WTC11 (cell line): Measurements from ENCODE around the gene ZMYND8. TPM values are rescaled to one million over a fixed set of nuclear protein-coding genes. Genes with fewer than 3 reads are reported as not detected.

Experiments
- ATAC-seq: fragments of 200-7000 bp; cut with Tn5 transposase; 2 replicates; pipeline ENCODE4 v1.10.0; 2021; ENCODE audit warnings: mild to moderate bottlenecking, moderate library complexity
- CTCF ChIA-PET: fragments of 300-600 bp; sonication (Branson Sonifier 250); formaldehyde crosslinking; loops from one replicate; lab custom pipeline; 2021; ENCODE audit warnings: antibody characterized with exemption; lab: Charles Lee
- POLR2A ChIA-PET: fragments of 350-600 bp; sonication (Branson Sonifier 250); formaldehyde crosslinking; loops from one replicate; lab custom pipeline; 2021; ENCODE audit warnings: antibody characterized with exemption; lab: Charles Lee
- DNase-seq: peaks from one replicate; pipeline ENCODE4 v3.0.0; 2021; ENCODE audit warnings: low spot score
- H3K27ac Mint-ChIP-seq: 2 replicates; pipeline ENCODE4 v1.8.0; 2021; ENCODE audit warnings: mixed read lengths
- H3K27me3 Mint-ChIP-seq: 2 replicates; pipeline ENCODE4 v1.8.0; 2021; ENCODE audit warnings: low read depth, mild to moderate bottlenecking, moderate library complexity, mixed read lengths
- H3K36me3 Mint-ChIP-seq: 2 replicates; pipeline ENCODE4 v1.8.0; 2021; ENCODE audit warnings: mixed read lengths
- H3K4me1 Mint-ChIP-seq: 2 replicates; pipeline ENCODE4 v1.8.0; 2022; ENCODE audit warnings: mixed read lengths
- H3K4me3 Mint-ChIP-seq: 2 replicates; pipeline ENCODE4 v1.8.0; 2021; ENCODE audit warnings: mild to moderate bottlenecking, moderate library complexity, mixed read lengths
- H3K9me3 Mint-ChIP-seq: 2 replicates; pipeline ENCODE4 v1.8.0; 2021; ENCODE audit warnings: mixed read lengths
- CREM ChIP-seq: sonication (generic); formaldehyde crosslinking; IDR thresholded peaks from 2 replicates; pipeline ENCODE4 v1.8.1; 2022; ENCODE audit warnings: mild to moderate bottlenecking, missing genetic modification reagents, moderate library complexity
- GABPB1 ChIP-seq: sonication (generic); formaldehyde crosslinking; IDR thresholded peaks from 2 replicates; pipeline ENCODE4 v1.8.1; 2023; ENCODE audit warnings: mild to moderate bottlenecking, missing genetic modification reagents
- HMGA2 ChIP-seq: fragments of 250-450 bp; sonication (Bioruptor Pico); IDR thresholded peaks from 2 replicates; pipeline ENCODE4 v1.4.0; 2021; ENCODE audit warnings: mild to moderate bottlenecking, moderate library complexity
- JUN ChIP-seq: sonication (generic); formaldehyde crosslinking; IDR thresholded peaks from 2 replicates; pipeline ENCODE4 v1.8.0; 2023; ENCODE audit warnings: mild to moderate bottlenecking, missing genetic modification reagents
- MYBL2 ChIP-seq: sonication (generic); formaldehyde crosslinking; IDR thresholded peaks from 2 replicates; pipeline ENCODE4 v1.8.1; 2023; ENCODE audit warnings: mild to moderate bottlenecking, moderate library complexity, missing genetic modification reagents
- NFATC4 ChIP-seq: fragments of 250-450 bp; sonication (Bioruptor Pico); IDR thresholded peaks from 2 replicates; pipeline ENCODE4 v1.9.0; 2021; ENCODE audit warnings: mild to moderate bottlenecking
- NFE2L1 ChIP-seq: sonication (generic); formaldehyde crosslinking; IDR thresholded peaks from 2 replicates; pipeline ENCODE4 v1.8.1; 2023; ENCODE audit warnings: missing genetic modification reagents
- SP1 ChIP-seq: sonication (generic); formaldehyde crosslinking; conservative IDR thresholded peaks from 2 replicates; pipeline ENCODE4 v1.8.1; 2022; ENCODE audit warnings: missing genetic modification reagents
- ZNF317 ChIP-seq: sonication (generic); formaldehyde crosslinking; IDR thresholded peaks from 2 replicates; pipeline ENCODE4 v1.8.1; 2023; ENCODE audit warnings: low read depth, mild to moderate bottlenecking, moderate library complexity, missing genetic modification reagents, borderline replicate concordance
- total RNA-seq: library from RNA; stranded (reverse); gene quantifications from 3 replicates; pipeline ENCODE4 v1.2.3, GENCODE V29; 2021
- TF ChIP-seq, protein P1 (sequence below): fragments of 250-450 bp; sonication (Bioruptor Pico); IDR thresholded peaks from 2 replicates; pipeline ENCODE4 v1.9.0; 2021; ENCODE audit warnings: moderate library complexity, mild to moderate bottlenecking, inconsistent platforms, borderline replicate concordance
- TF ChIP-seq, protein P2 (sequence below): sonication (generic); formaldehyde crosslinking; IDR thresholded peaks from 2 replicates; pipeline ENCODE4 v1.8.0; 2023; ENCODE audit warnings: mild to moderate bottlenecking, missing genetic modification reagents
- TF ChIP-seq, protein P3 (sequence below): fragments of 250-450 bp; sonication (Bioruptor Pico); IDR thresholded peaks from 2 replicates; pipeline ENCODE4 v1.9.0; 2021; ENCODE audit warnings: mild to moderate bottlenecking
- TF ChIP-seq, protein P4 (sequence below): sonication (generic); formaldehyde crosslinking; IDR thresholded peaks from 2 replicates; pipeline ENCODE4 v1.8.1; 2023; ENCODE audit warnings: mild to moderate bottlenecking, missing genetic modification reagents
- TF ChIP-seq, protein P5 (sequence below): fragments of 250-450 bp; sonication (Bioruptor Pico); IDR thresholded peaks from 2 replicates; pipeline ENCODE4 v1.9.0; 2021; ENCODE audit warnings: mild to moderate bottlenecking, borderline replicate concordance
- TF ChIP-seq, protein P6 (sequence below): sonication (generic); formaldehyde crosslinking; IDR thresholded peaks from 2 replicates; pipeline ENCODE4 v1.8.1; 2022; ENCODE audit warnings: low read depth, missing genetic modification reagents, borderline replicate concordance

Gene ZMYND8
- total RNA-seq, 1 experiment from 2014 or later: 114 TPM

DNA sequence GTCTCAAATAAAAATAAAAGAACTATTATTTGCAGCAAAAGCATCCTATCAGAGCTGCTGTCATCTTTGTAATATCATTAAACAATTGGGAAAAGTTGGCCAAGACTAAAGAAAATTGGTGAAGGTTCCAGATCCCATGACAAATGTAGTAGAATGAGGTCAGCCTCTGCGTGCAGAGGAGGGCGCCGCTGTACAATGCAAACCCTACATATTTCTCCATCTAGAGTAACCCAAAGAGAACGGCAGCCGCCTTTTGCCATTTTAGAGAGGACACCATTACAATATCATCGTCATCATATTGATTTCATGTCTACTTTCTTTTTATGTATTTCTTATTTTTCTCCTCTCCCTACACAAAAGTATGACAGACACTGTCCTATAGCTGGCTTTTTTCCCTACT lies 59.5 kb downstream of the ZMYND8 start:
- no peaks in the 10 kb centered on the region for H3K27me3 Mint-ChIP-seq
- peak overlapping the region; percentile 80 for H3K27ac Mint-ChIP-seq
- ATAC-seq (peak; percentile 55), DNase-seq (no peak)
- H3K36me3 Mint-ChIP-seq: peaks cover 76% of the 10 kb centered on the region
- TF ChIP-seq, protein P1, sequence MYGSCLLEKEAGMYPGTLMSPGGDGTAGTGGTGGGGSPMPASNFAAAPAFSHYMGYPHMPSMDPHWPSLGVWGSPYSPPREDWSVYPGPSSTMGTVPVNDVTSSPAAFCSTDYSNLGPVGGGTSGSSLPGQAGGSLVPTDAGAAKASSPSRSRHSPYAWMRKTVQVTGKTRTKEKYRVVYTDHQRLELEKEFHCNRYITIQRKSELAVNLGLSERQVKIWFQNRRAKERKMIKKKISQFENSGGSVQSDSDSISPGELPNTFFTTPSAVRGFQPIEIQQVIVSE (CRISPR knock-in tag): no peak
- TF ChIP-seq, protein P2, sequence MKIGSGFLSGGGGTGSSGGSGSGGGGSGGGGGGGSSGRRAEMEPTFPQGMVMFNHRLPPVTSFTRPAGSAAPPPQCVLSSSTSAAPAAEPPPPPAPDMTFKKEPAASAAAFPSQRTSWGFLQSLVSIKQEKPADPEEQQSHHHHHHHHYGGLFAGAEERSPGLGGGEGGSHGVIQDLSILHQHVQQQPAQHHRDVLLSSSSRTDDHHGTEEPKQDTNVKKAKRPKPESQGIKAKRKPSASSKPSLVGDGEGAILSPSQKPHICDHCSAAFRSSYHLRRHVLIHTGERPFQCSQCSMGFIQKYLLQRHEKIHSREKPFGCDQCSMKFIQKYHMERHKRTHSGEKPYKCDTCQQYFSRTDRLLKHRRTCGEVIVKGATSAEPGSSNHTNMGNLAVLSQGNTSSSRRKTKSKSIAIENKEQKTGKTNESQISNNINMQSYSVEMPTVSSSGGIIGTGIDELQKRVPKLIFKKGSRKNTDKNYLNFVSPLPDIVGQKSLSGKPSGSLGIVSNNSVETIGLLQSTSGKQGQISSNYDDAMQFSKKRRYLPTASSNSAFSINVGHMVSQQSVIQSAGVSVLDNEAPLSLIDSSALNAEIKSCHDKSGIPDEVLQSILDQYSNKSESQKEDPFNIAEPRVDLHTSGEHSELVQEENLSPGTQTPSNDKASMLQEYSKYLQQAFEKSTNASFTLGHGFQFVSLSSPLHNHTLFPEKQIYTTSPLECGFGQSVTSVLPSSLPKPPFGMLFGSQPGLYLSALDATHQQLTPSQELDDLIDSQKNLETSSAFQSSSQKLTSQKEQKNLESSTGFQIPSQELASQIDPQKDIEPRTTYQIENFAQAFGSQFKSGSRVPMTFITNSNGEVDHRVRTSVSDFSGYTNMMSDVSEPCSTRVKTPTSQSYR (CRISPR knock-in tag): no peak
- TF ChIP-seq NFE2L1 (no peak), JUN (CRISPR knock-in tag) (no peak), HMGA2 (CRISPR knock-in tag) (no peak), GABPB1 (CRISPR knock-in tag) (no peak), CREM (CRISPR knock-in tag) (no peak)
- TF ChIP-seq, protein P3, sequence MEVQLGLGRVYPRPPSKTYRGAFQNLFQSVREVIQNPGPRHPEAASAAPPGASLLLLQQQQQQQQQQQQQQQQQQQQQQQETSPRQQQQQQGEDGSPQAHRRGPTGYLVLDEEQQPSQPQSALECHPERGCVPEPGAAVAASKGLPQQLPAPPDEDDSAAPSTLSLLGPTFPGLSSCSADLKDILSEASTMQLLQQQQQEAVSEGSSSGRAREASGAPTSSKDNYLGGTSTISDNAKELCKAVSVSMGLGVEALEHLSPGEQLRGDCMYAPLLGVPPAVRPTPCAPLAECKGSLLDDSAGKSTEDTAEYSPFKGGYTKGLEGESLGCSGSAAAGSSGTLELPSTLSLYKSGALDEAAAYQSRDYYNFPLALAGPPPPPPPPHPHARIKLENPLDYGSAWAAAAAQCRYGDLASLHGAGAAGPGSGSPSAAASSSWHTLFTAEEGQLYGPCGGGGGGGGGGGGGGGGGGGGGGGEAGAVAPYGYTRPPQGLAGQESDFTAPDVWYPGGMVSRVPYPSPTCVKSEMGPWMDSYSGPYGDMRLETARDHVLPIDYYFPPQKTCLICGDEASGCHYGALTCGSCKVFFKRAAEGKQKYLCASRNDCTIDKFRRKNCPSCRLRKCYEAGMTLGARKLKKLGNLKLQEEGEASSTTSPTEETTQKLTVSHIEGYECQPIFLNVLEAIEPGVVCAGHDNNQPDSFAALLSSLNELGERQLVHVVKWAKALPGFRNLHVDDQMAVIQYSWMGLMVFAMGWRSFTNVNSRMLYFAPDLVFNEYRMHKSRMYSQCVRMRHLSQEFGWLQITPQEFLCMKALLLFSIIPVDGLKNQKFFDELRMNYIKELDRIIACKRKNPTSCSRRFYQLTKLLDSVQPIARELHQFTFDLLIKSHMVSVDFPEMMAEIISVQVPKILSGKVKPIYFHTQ: no peak
- H3K9me3 Mint-ChIP-seq: no peaks in the 10 kb centered on the region
- no peak overlapping the region for H3K4me3 Mint-ChIP-seq
- peaks cover 44% of the 10 kb centered on the region for H3K4me1 Mint-ChIP-seq
- ChIA-PET CTCF (interaction anchor here (0.8 to 3.8 kb wide), 5 partner anchors 22 to 87 kb away, joined by 3 to 24 read pairs (median 4); no protein-coding TSS in a partner anchor), POLR2A (interaction anchor here (1.2 kb wide), 1 partner anchor 51 kb away, joined by 3 read pairs; no protein-coding TSS in a partner anchor)

DNA sequence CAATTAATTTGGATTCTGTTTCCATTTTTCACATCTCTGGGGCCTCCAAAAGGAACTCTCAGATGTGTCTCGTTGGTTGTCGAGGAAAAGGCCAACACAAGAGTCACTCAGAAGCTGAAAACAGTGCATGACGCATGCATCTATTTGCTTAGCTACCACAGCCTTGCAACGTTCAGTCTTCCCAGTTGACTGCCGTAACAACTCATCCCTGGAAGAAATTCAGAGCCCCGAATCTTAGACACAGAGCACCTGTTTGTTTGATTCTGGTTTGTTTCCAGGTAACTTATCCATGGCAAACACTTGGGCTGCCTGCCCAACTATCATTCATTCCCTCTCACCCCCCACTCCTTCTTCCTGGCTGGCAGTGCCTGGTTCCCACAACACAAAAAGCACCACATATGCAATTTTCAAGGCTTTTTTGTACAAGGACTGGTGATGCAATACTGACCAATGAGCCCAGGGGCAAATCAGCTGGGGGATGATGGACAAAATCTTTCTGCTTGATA lies 60.5 kb downstream of the ZMYND8 start:
- DNase-seq: no peak
- Mint-ChIP-seq H3K27me3 (no peaks in the 10 kb centered on the region), H3K4me3 (no peak overlapping the region), H3K4me1 (peaks cover 42% of the 10 kb centered on the region), H3K27ac (peak overlapping the region; percentile 80), H3K9me3 (no peaks in the 10 kb centered on the region), H3K36me3 (peaks cover 78% of the 10 kb centered on the region)
- ChIA-PET POLR2A (no interaction called here), CTCF (interaction anchor here (3.0 kb wide), 1 partner anchor 88 kb away, joined by 24 read pairs; no protein-coding TSS in a partner anchor)
- no peak for TF ChIP-seq NFATC4
- TF ChIP-seq GABPB1 (CRISPR knock-in tag): no peak
- no peak for TF ChIP-seq ZNF317 (CRISPR knock-in tag)
- ATAC-seq: no peak

DNA sequence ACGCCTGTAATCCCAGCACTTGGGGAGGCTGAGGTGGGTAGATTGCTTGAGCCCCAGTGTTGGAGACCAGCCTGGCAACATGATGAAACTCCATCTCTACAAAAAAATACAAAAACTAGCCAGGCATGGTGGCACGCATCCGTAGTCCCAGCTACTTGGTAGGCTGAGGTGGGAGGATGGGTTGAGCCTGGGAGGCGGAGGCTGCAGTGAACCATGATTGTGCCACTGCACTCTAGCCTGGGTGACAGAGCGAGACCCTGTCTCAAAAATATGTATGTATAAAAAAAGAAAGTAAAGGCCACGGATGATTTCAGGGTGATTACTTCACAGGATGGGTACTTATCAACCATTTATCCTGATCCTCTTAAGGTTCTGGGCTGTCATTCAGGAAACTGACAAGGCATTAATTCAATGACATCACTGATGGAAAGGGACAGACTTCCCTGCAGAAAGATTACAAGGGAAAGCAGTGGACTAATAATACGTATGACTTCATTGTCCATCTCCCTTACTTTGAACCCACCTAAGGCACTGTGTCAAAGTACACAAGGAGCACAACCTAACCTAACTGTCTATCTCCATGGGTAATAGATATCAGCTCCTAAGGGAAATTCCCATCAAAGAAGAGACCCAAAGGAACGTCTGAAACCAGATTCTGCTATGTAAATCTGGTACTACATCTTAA lies 61.2 kb downstream of the ZMYND8 start:
- peaks cover 80% of the 10 kb centered on the region for H3K36me3 Mint-ChIP-seq
- TF ChIP-seq SP1 (no peak), MYBL2 (no peak)
- TF ChIP-seq, protein P4, sequence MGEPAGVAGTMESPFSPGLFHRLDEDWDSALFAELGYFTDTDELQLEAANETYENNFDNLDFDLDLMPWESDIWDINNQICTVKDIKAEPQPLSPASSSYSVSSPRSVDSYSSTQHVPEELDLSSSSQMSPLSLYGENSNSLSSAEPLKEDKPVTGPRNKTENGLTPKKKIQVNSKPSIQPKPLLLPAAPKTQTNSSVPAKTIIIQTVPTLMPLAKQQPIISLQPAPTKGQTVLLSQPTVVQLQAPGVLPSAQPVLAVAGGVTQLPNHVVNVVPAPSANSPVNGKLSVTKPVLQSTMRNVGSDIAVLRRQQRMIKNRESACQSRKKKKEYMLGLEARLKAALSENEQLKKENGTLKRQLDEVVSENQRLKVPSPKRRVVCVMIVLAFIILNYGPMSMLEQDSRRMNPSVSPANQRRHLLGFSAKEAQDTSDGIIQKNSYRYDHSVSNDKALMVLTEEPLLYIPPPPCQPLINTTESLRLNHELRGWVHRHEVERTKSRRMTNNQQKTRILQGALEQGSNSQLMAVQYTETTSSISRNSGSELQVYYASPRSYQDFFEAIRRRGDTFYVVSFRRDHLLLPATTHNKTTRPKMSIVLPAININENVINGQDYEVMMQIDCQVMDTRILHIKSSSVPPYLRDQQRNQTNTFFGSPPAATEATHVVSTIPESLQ (CRISPR knock-in tag): no peak
- TF ChIP-seq, protein P5, sequence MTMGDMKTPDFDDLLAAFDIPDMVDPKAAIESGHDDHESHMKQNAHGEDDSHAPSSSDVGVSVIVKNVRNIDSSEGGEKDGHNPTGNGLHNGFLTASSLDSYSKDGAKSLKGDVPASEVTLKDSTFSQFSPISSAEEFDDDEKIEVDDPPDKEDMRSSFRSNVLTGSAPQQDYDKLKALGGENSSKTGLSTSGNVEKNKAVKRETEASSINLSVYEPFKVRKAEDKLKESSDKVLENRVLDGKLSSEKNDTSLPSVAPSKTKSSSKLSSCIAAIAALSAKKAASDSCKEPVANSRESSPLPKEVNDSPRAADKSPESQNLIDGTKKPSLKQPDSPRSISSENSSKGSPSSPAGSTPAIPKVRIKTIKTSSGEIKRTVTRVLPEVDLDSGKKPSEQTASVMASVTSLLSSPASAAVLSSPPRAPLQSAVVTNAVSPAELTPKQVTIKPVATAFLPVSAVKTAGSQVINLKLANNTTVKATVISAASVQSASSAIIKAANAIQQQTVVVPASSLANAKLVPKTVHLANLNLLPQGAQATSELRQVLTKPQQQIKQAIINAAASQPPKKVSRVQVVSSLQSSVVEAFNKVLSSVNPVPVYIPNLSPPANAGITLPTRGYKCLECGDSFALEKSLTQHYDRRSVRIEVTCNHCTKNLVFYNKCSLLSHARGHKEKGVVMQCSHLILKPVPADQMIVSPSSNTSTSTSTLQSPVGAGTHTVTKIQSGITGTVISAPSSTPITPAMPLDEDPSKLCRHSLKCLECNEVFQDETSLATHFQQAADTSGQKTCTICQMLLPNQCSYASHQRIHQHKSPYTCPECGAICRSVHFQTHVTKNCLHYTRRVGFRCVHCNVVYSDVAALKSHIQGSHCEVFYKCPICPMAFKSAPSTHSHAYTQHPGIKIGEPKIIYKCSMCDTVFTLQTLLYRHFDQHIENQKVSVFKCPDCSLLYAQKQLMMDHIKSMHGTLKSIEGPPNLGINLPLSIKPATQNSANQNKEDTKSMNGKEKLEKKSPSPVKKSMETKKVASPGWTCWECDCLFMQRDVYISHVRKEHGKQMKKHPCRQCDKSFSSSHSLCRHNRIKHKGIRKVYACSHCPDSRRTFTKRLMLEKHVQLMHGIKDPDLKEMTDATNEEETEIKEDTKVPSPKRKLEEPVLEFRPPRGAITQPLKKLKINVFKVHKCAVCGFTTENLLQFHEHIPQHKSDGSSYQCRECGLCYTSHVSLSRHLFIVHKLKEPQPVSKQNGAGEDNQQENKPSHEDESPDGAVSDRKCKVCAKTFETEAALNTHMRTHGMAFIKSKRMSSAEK: no peak
- TF ChIP-seq, protein P6, sequence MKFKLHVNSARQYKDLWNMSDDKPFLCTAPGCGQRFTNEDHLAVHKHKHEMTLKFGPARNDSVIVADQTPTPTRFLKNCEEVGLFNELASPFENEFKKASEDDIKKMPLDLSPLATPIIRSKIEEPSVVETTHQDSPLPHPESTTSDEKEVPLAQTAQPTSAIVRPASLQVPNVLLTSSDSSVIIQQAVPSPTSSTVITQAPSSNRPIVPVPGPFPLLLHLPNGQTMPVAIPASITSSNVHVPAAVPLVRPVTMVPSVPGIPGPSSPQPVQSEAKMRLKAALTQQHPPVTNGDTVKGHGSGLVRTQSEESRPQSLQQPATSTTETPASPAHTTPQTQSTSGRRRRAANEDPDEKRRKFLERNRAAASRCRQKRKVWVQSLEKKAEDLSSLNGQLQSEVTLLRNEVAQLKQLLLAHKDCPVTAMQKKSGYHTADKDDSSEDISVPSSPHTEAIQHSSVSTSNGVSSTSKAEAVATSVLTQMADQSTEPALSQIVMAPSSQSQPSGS (CRISPR knock-in tag): no peak

More for the DNA sequence above, 61.2 kb downstream of the ZMYND8 start:
- H3K4me1 Mint-ChIP-seq: peaks cover 41% of the 10 kb centered on the region
- no peak for DNase-seq
- no peak for ATAC-seq
- no peaks in the 10 kb centered on the region for H3K27me3 Mint-ChIP-seq
- POLR2A ChIA-PET: no interaction called here
- CTCF ChIA-PET: interaction anchor here (2.4 to 3.0 kb wide), 2 partner anchors 89 kb away, joined by 13 to 24 read pairs; no protein-coding TSS in a partner anchor
- no peaks in the 10 kb centered on the region for H3K9me3 Mint-ChIP-seq
- no peak overlapping the region for H3K4me3 Mint-ChIP-seq
- peak overlapping the region; percentile 66 for H3K27ac Mint-ChIP-seq
